Right atrium auricular region (tissue), 2 donors: ENCODE measurements around the gene PTPRN2. TPM values are rescaled to one million over a fixed set of nuclear protein-coding genes. Genes with fewer than 3 reads are reported as not detected.

ENCODE experiments used
- DNase-seq: peaks from one replicate; pipeline ENCODE4 v3.0.0-alpha.2; 2019; ENCODE audit warnings: low spot score
- H3K27ac ChIP-seq, 2 donors: fragments of 200-600 bp; sonication (generic); 1 replicate in 1 of 2; 2 replicates in 1 of 2; pipeline ENCODE4 v1.5.1; 2016 to 2019
- H3K27me3 ChIP-seq, 2 donors: fragments of 200-600 bp; sonication (generic); one replicate each; pipeline versions ENCODE4 v1.5.1 to v1.6.0; 2017 to 2019
- H3K36me3 ChIP-seq: fragments of 200-600 bp; sonication (generic); one replicate; pipeline ENCODE4 v1.5.1; 2016
- H3K4me1 ChIP-seq, 2 donors: fragments of 200-600 bp; sonication (generic); one replicate each; pipeline versions ENCODE4 v1.5.1 to v1.6.0; 2017 to 2019
- H3K4me3 ChIP-seq, 2 donors: fragments of 200-600 bp; sonication (generic); 1 replicate in 1 of 2; 2 replicates in 1 of 2; pipeline ENCODE4 v1.5.1; 2017 to 2019; ENCODE audit warnings: mild to moderate bottlenecking in 1 of 2, moderate library complexity in 1 of 2
- H3K9me3 ChIP-seq, 2 donors: fragments of 200-600 bp; sonication (generic); one replicate each; pipeline ENCODE4 v1.5.1; 2019
- total RNA-seq, 2 donors: library from RNA; depleted of rRNA; stranded (reverse); fragments of >200 nt; gene quantifications; one replicate each; pipeline ENCODE4 v1.1.0, GENCODE V29; 2016
- TF ChIP-seq, protein P1 (sequence below), 2 donors: fragments of 200-600 bp; sonication (generic); IDR thresholded peaks; one replicate each; pipeline ENCODE4 v1.5.1; 2019; ENCODE audit warnings: antibody characterized with exemption in 2 of 2

PTPRN2 gene
- total RNA-seq, 2 donors from 2014 or later: 2.6 to 2.7 TPM

GRCh38 chr7:158286210-158286609, 301.4 kb downstream of the PTPRN2 start:
- DNase-seq: no peak
- Histone ChIP-seq H3K9me3 (peaks cover 10 to 47% of the 10 kb centered on the region in 2 donors), H3K36me3 (no peaks in the 10 kb centered on the region), H3K27me3 (no peaks in the 10 kb centered on the region), H3K27ac (no peak overlapping the region), H3K4me1 (no peaks in the 10 kb centered on the region), H3K4me3 (no peak overlapping the region)
- TF ChIP-seq, protein P1, sequence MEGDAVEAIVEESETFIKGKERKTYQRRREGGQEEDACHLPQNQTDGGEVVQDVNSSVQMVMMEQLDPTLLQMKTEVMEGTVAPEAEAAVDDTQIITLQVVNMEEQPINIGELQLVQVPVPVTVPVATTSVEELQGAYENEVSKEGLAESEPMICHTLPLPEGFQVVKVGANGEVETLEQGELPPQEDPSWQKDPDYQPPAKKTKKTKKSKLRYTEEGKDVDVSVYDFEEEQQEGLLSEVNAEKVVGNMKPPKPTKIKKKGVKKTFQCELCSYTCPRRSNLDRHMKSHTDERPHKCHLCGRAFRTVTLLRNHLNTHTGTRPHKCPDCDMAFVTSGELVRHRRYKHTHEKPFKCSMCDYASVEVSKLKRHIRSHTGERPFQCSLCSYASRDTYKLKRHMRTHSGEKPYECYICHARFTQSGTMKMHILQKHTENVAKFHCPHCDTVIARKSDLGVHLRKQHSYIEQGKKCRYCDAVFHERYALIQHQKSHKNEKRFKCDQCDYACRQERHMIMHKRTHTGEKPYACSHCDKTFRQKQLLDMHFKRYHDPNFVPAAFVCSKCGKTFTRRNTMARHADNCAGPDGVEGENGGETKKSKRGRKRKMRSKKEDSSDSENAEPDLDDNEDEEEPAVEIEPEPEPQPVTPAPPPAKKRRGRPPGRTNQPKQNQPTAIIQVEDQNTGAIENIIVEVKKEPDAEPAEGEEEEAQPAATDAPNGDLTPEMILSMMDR (IDR thresholded peaks at IDR 0.05): no peak

- no peaks in the 10 kb centered on the region for H3K36me3 ChIP-seq
- no peak overlapping the region for H3K27ac ChIP-seq
- H3K27me3 ChIP-seq: no peaks in the 10 kb centered on the region
- TF ChIP-seq, protein P1 (IDR thresholded peaks at IDR 0.05): no peak
- H3K4me3 ChIP-seq: no peak overlapping the region
- peak; percentile 42 for DNase-seq
- H3K9me3 ChIP-seq: peaks cover 10 to 47% of the 10 kb centered on the region in 2 donors
- no peaks in the 10 kb centered on the region for H3K4me1 ChIP-seq
Observed at GRCh38 chr7:158285383-158285770, 302.2 kb downstream of the PTPRN2 start.

GRCh38 chr7:158284617-158285382, 302.8 kb downstream of the PTPRN2 start:
- Histone ChIP-seq H3K4me1 (no peaks in the 10 kb centered on the region), H3K36me3 (no peaks in the 10 kb centered on the region), H3K4me3 (no peak overlapping the region), H3K27me3 (no peaks in the 10 kb centered on the region), H3K27ac (no peak overlapping the region), H3K9me3 (peaks cover 10 to 42% of the 10 kb centered on the region in 2 donors)
- TF ChIP-seq, protein P1 (IDR thresholded peaks at IDR 0.05): no peak
- DNase-seq: peak; percentile 23

DNA sequence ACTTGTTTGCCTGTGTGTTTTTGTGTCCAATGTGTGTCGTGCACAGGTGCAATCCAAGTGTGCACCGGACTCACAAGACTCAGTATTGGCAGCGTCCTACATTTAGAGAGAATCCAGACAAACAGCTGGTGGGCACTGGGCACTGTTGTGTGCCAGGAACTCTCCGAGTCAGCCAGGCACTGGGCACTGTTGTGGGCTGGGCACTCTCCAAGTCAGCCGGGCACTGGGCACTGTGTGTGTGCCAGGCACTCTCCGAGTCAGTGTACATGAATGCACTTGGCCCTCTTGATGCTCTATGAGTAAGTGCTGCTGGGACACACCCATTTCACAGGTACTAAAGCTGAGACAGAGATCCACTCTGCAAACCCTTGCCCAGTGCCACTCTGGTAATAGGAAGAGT, 303.5 kb downstream of the PTPRN2 start:
- DNase-seq: no peak
- H3K36me3 ChIP-seq: no peaks in the 10 kb centered on the region
- TF ChIP-seq, protein P1 (IDR thresholded peaks at IDR 0.05): no peak

GRCh38 chr7:158283016-158283974, 304.3 kb downstream of the PTPRN2 start:
- no peaks in the 10 kb centered on the region for H3K4me1 ChIP-seq
- H3K4me3 ChIP-seq: no peak overlapping the region
- peaks cover 0 to 27% of the 10 kb centered on the region in 2 donors for H3K9me3 ChIP-seq
- H3K27ac ChIP-seq: no peak overlapping the region
- no peak for DNase-seq
- TF ChIP-seq, protein P1 (IDR thresholded peaks at IDR 0.05): no peak
- H3K36me3 ChIP-seq: no peaks in the 10 kb centered on the region
- H3K27me3 ChIP-seq: no peaks in the 10 kb centered on the region

More for the DNA sequence above, 303.5 kb downstream of the PTPRN2 start:
- H3K9me3 ChIP-seq: peaks cover 4 to 35% of the 10 kb centered on the region in 2 donors
- H3K27me3 ChIP-seq: no peaks in the 10 kb centered on the region
- no peak overlapping the region for H3K4me3 ChIP-seq
- H3K27ac ChIP-seq: no peak overlapping the region
- no peaks in the 10 kb centered on the region for H3K4me1 ChIP-seq
